Astrocyte (in vitro differentiated cells and primary cell): ENCODE data around the gene TOP1. TPM values are rescaled to one million over a fixed set of nuclear protein-coding genes. Genes with fewer than 3 reads are reported as not detected.

ENCODE experiments used
- DNase-seq: peaks from one replicate; pipeline ENCODE4 v3.0.0-alpha.2; 2010; ENCODE audit warnings: low read depth
- FAIRE-seq: peaks from 2 replicates; lab custom pipeline; 2011; peaks lifted over from hg19 to GRCh38; lab: Jason Lieb, UNC
- H2AFZ ChIP-seq: 2 replicates; pipeline ENCODE4 v1.6.0; 2012; ENCODE audit warnings: low read depth, low read length, inconsistent platforms
- H3K27ac ChIP-seq: 2 replicates; pipeline ENCODE4 v1.5.1; 2011; ENCODE audit warnings: low read depth, low read length, inconsistent platforms
- H3K27me3 ChIP-seq: 2 replicates; pipeline ENCODE4 v1.6.0; 2011; ENCODE audit warnings: low read length, inconsistent platforms; ENCODE audit not compliant: insufficient read depth
- H3K36me3 ChIP-seq: 2 replicates; pipeline ENCODE4 v1.5.1; 2011; ENCODE audit warnings: low read length, inconsistent platforms; ENCODE audit not compliant: insufficient read depth
- H3K4me1 ChIP-seq: 2 replicates; pipeline ENCODE4 v1.5.1; 2011; ENCODE audit warnings: low read length, inconsistent platforms; ENCODE audit not compliant: insufficient read depth
- H3K4me2 ChIP-seq: 2 replicates; pipeline ENCODE4 v1.6.0; 2012; ENCODE audit warnings: low read length, inconsistent platforms
- H3K4me3 ChIP-seq: 2 replicates; pipeline ENCODE4 v1.5.1; 2011; ENCODE audit warnings: low read depth, mild to moderate bottlenecking, low read length, inconsistent platforms; ENCODE audit not compliant: insufficient read depth
- H3K79me2 ChIP-seq: 2 replicates; pipeline ENCODE4 v1.6.0; 2012; ENCODE audit warnings: mild to moderate bottlenecking, low read length, inconsistent platforms; ENCODE audit not compliant: insufficient read depth
- H3K9ac ChIP-seq: 2 replicates; pipeline ENCODE4 v1.6.0; 2012; ENCODE audit warnings: mild to moderate bottlenecking, low read length, inconsistent platforms
- H3K9me3 ChIP-seq: 2 replicates; pipeline ENCODE4 v1.5.1; 2012; ENCODE audit warnings: low read depth, mild to moderate bottlenecking, low read length, inconsistent platforms; ENCODE audit not compliant: insufficient read depth
- H4K20me1 ChIP-seq: 2 replicates; pipeline ENCODE4 v1.6.0; 2012; ENCODE audit warnings: low read length, inconsistent platforms; ENCODE audit not compliant: insufficient read depth
- H3K27ac Mint-ChIP-seq: one replicate; pipeline ENCODE4 v1.8.0; 2021; ENCODE audit warnings: mild to moderate bottlenecking, mixed read lengths; ENCODE audit not compliant: unreplicated experiment
- H3K27me3 Mint-ChIP-seq: one replicate; pipeline ENCODE4 v1.8.0; 2021; ENCODE audit warnings: low read depth, mixed read lengths; ENCODE audit not compliant: unreplicated experiment
- H3K36me3 Mint-ChIP-seq: one replicate; pipeline ENCODE4 v1.8.0; 2021; ENCODE audit warnings: low read depth, mixed read lengths; ENCODE audit not compliant: unreplicated experiment
- H3K4me1 Mint-ChIP-seq: one replicate; pipeline ENCODE4 v1.8.0; 2021; ENCODE audit warnings: low read depth, mixed read lengths; ENCODE audit not compliant: unreplicated experiment
- H3K4me3 Mint-ChIP-seq: one replicate; pipeline ENCODE4 v1.8.0; 2021; ENCODE audit warnings: mild to moderate bottlenecking, moderate library complexity, mixed read lengths; ENCODE audit not compliant: unreplicated experiment
- H3K9me3 Mint-ChIP-seq: one replicate; pipeline ENCODE4 v1.8.0; 2021; ENCODE audit warnings: mild to moderate bottlenecking, mixed read lengths; ENCODE audit not compliant: unreplicated experiment
- EZH2 ChIP-seq: IDR thresholded peaks from 2 replicates; pipeline ENCODE4 v1.6.1; 2012; ENCODE audit warnings: mild to moderate bottlenecking, low read length, inconsistent platforms; ENCODE audit not compliant: insufficient read depth
- total RNA-seq: library from RNA; stranded (reverse); gene quantifications from 2 replicates; pipeline ENCODE4 v1.2.1, GENCODE V29; 2021
- TF ChIP-seq, protein P1 (sequence below): IDR thresholded peaks from 2 replicates; pipeline ENCODE4 v1.5.1; 2011; ENCODE audit warnings: low read depth, mild to moderate bottlenecking, inconsistent platforms, low read length, moderate library complexity; ENCODE audit not compliant: insufficient read depth

Gene TOP1
- total RNA-seq, 1 donor from 2014 or later: 63.5 TPM

- Histone ChIP-seq H2AFZ (no peak overlapping the region), H3K36me3 (peaks cover 18% of the 10 kb centered on the region), H3K9ac (no peak overlapping the region), H4K20me1 (peaks cover 86% of the 10 kb centered on the region), H3K4me2 (peak overlapping the region; percentile 51), H3K27ac (peak overlapping the region; percentile 57), H3K4me3 (no peak overlapping the region), H3K4me1 (peaks cover 16% of the 10 kb centered on the region), H3K27me3 (no peaks in the 10 kb centered on the region), H3K9me3 (no peaks in the 10 kb centered on the region), H3K79me2 (peaks cover 97% of the 10 kb centered on the region)
- Mint-ChIP-seq H3K36me3 (peaks cover 10% of the 10 kb centered on the region), H3K27me3 (no peaks in the 10 kb centered on the region), H3K9me3 (no peaks in the 10 kb centered on the region), H3K4me1 (peaks cover 35% of the 10 kb centered on the region), H3K27ac (peak overlapping the region; percentile 51), H3K4me3 (no peak overlapping the region)
- TF ChIP-seq, protein P1, sequence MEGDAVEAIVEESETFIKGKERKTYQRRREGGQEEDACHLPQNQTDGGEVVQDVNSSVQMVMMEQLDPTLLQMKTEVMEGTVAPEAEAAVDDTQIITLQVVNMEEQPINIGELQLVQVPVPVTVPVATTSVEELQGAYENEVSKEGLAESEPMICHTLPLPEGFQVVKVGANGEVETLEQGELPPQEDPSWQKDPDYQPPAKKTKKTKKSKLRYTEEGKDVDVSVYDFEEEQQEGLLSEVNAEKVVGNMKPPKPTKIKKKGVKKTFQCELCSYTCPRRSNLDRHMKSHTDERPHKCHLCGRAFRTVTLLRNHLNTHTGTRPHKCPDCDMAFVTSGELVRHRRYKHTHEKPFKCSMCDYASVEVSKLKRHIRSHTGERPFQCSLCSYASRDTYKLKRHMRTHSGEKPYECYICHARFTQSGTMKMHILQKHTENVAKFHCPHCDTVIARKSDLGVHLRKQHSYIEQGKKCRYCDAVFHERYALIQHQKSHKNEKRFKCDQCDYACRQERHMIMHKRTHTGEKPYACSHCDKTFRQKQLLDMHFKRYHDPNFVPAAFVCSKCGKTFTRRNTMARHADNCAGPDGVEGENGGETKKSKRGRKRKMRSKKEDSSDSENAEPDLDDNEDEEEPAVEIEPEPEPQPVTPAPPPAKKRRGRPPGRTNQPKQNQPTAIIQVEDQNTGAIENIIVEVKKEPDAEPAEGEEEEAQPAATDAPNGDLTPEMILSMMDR: no peak
- no peak for TF ChIP-seq EZH2
- DNase-seq: no peak
- no peak for FAIRE-seq
Observed at GRCh38 chr20:41058674-41059635, 30.3 kb downstream of the TOP1 start.

DNA sequence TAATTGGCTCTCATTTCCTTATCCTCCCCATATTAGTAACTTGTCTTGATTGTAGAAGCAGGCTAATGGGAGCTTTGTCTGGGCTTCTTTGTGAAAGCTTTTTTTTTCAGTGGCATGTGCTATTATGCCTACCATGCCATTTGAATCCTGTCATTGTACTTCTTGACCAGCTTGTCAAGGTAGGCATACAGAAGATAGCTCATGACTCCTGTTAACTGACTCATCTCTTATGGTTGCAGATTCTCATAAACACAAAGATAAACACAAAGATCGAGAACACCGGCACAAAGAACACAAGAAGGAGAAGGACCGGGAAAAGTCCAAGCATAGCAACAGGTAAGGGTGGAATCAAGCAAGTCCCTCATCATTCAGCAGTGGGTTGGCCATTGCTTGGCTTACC lies 32.5 kb downstream of the TOP1 start:
- peaks cover 16% of the 10 kb centered on the region for H3K36me3 Mint-ChIP-seq
- peaks cover 97% of the 10 kb centered on the region for H3K79me2 ChIP-seq
- no peak for FAIRE-seq
- no peak overlapping the region for H3K9ac ChIP-seq
- TF ChIP-seq, protein P1: no peak
- TF ChIP-seq EZH2: no peak
- no peaks in the 10 kb centered on the region for H3K9me3 Mint-ChIP-seq
- no peaks in the 10 kb centered on the region for H3K27me3 Mint-ChIP-seq
- H2AFZ ChIP-seq: no peak overlapping the region
- H3K27ac ChIP-seq: no peak overlapping the region
- H3K4me3 ChIP-seq: no peak overlapping the region
- H3K4me1 ChIP-seq: peaks cover 16% of the 10 kb centered on the region
- H3K4me1 Mint-ChIP-seq: peaks cover 24% of the 10 kb centered on the region
- peaks cover 21% of the 10 kb centered on the region for H3K36me3 ChIP-seq
- no peak overlapping the region for H3K4me2 ChIP-seq
- H3K9me3 ChIP-seq: no peaks in the 10 kb centered on the region
- no peak overlapping the region for H3K27ac Mint-ChIP-seq
- no peaks in the 10 kb centered on the region for H3K27me3 ChIP-seq
- no peak for DNase-seq
- peaks cover 81% of the 10 kb centered on the region for H4K20me1 ChIP-seq
- no peak overlapping the region for H3K4me3 Mint-ChIP-seq

DNA sequence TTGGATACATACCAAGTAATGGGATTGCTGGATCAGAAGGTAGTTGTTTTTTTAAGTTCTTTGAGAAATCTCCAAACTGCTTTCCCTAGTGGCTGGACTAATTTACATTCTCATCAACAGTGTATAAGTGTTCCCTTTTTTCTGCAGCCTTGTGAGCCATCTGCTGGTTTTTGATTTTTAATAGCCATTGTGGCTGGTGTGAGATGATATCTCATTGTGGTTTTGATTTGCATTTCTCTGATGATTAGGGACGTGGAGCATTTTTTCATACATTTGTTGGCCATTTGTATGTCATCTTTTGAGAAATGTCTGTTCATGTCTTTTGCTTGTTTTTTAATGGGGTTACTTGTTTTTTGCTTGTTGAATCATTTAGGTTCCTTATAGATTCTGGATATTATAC lies 34.8 kb downstream of the TOP1 start:
- Histone ChIP-seq H3K4me2 (no peak overlapping the region), H3K36me3 (peaks cover 30% of the 10 kb centered on the region), H3K27ac (no peak overlapping the region), H3K79me2 (peaks cover 91% of the 10 kb centered on the region), H3K9ac (no peak overlapping the region), H2AFZ (no peak overlapping the region), H3K27me3 (no peaks in the 10 kb centered on the region), H3K9me3 (no peaks in the 10 kb centered on the region), H3K4me3 (no peak overlapping the region), H4K20me1 (peaks cover 73% of the 10 kb centered on the region), H3K4me1 (peaks cover 6% of the 10 kb centered on the region)
- no peak for DNase-seq
- Mint-ChIP-seq H3K36me3 (peaks cover 22% of the 10 kb centered on the region), H3K27me3 (no peaks in the 10 kb centered on the region), H3K27ac (no peak overlapping the region), H3K4me3 (no peak overlapping the region), H3K4me1 (peaks cover 11% of the 10 kb centered on the region), H3K9me3 (no peaks in the 10 kb centered on the region)
- no peak for FAIRE-seq
- TF ChIP-seq, protein P1: no peak
- no peak for TF ChIP-seq EZH2
